HL-60/S4 treated with phorbol 12-myristate 13-acetate at 8.2 ng/mL for 4 days and 3 days (cell line): ENCODE data around the gene U2AF2.

Experiments used
- in situ Hi-C: fragments of 300-500 bp; cut with MboI; formaldehyde crosslinking; loops from 2 replicates; pipeline ENCODE4 v1.15.0; 2022; ENCODE audit warnings: low sequenced_read_pairs

U2AF2 gene

GRCh38 chr19:55654868-55655647 lies at the start of gene U2AF2:
TSS of gene U2AF2 (plus strand) at chr19:55655035. CDS start at chr19:55655105, 70 bp downstream.
- in situ Hi-C loops: no loop called here

GRCh38 chr19:55605207-55605636 lies 49.6 kb upstream of the U2AF2 start:
- in situ Hi-C loops: no loop called here

GRCh38 chr19:55605637-55606470 lies 49.0 kb upstream of the U2AF2 start, which contains the start of gene ZNF865:
TSS of gene ZNF865 (plus strand) at chr19:55605647. CDS start at chr19:55613619, 7,972 bp downstream.
- in situ Hi-C loops: no loop called here

GRCh38 chr19:55606471-55606787 lies 48.4 kb upstream of the U2AF2 start:
- in situ Hi-C loops: no loop called here

DNA sequence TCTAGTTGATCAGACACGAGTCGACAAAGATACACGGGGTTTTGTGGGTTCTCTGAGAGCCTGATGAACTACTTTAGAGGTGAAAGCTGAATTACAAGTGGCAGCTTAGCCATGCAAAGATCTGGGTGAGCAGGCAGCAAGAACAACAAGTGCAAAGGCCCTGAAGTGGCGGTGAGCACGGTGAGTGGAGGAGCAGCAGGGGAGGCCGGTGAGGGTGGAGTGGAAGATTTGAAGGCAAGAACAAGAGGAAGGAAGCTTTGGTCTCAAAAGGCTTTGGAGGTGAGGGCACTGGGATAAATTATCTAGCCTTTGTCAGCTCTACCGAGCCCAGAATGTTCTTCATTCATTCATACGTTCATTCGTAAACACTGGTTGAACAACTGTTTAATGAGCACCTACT lies 48.0 kb upstream of the U2AF2 start:
- in situ Hi-C loops: no loop called here

- in situ Hi-C loops: no loop called here
Measured at GRCh38 chr19:55609326-55609725, 45.5 kb upstream of the U2AF2 start.

DNA sequence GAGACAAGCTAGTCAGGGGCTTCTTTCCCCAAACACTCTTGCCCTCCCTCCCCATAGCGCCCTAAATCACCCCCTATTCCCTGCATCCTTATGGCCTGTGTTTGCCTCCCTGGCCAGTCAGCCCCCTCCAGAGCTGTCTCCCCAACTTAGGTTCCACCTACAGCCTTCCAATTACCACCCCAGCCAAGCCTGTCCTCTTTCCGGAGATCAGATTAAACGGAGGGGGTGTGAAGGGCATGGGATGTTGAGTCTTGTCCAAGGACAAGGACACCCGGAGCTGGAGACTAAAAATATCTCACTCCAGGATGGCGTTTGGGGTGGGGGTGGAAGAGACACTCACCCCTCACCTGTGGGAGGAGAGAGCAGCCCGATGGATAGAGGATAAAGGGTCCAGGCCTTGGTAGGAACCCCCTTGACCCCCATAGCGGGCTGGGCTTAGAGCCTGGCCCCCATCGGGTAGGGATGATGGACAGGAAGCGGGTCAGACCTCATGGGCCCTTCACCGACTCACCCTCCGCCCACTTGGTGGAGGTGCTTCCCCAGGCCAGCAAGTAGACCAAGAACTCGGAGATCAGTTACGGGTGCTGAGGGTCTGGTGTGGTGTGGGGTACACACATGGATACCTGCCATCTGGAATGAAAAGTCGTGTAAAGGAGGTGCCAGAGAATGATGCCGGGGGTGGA lies 43.4 kb upstream of the U2AF2 start:
- in situ Hi-C loops: no loop called here

DNA sequence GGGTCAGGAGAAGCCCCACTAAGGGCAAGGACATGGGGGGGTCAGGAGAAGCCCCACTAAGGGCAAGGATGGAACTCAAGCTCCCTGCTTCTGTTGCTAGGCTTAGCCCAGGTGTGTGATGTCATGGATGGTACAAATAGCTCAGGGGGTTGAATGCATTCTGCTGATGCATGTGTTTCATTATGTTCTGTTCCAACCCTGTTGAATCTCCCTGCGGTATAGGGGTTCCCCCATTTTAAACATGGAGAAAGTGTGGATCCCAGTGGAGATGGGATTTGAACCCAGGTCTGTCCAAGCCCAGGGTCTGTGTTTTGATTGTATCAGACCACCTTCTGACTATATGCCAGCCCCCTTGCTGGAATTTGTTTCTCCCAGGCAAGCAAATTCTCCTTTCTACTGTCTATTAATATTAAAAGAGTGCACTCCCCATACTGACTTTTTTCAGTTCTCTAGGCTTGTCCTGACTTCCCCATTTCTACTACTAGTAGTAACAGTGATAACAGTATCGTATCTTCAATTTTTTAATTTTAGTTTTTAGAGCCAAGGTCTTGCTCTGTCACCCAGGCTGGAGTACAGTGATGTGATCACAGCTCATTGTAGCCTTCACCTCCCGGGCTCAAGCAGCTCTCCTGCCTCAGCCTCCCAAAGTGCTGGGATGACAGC lies 42.7 kb upstream of the U2AF2 start:
- in situ Hi-C loops: no loop called here

GRCh38 chr19:55613396-55613795 lies 41.4 kb upstream of the U2AF2 start:
- in situ Hi-C loops: no loop called here

DNA sequence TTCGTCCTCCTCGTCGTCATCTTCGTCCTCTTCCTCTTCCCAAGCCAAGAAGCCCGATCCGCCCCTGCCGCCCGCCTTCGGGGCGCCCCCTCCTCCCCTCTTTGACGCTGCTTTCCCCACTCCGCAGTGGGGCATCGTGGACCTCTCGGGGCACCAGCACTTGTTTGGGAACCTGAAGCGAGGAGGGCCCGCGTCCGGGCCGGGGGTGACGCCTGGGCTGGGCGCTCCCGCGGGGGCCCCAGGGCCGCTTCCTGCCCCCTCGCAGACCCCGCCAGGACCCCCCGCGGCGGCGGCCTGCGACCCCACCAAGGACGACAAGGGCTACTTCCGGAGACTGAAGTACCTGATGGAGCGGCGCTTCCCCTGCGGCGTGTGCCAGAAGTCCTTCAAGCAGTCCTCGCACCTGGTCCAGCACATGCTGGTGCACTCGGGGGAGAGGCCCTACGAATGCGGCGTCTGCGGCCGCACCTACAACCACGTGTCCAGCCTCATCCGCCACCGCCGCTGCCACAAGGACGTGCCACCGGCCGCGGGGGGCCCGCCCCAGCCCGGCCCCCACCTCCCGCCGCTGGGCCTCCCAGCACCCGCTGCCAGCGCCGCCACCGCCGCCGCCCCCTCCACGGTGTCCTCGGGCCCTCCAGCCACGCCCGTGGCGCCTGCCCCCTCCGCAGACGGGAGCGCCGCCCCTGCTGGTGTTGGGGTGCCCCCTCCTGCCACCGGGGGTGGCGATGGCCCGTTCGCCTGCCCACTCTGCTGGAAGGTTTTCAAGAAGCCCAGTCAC lies 40.7 kb upstream of the U2AF2 start:
- in situ Hi-C loops: no loop called here

GRCh38 chr19:55614711-55615542 lies 39.9 kb upstream of the U2AF2 start:
- in situ Hi-C loops: no loop called here

GRCh38 chr19:55615543-55616394 lies 39.1 kb upstream of the U2AF2 start:
- in situ Hi-C loops: no loop called here

DNA sequence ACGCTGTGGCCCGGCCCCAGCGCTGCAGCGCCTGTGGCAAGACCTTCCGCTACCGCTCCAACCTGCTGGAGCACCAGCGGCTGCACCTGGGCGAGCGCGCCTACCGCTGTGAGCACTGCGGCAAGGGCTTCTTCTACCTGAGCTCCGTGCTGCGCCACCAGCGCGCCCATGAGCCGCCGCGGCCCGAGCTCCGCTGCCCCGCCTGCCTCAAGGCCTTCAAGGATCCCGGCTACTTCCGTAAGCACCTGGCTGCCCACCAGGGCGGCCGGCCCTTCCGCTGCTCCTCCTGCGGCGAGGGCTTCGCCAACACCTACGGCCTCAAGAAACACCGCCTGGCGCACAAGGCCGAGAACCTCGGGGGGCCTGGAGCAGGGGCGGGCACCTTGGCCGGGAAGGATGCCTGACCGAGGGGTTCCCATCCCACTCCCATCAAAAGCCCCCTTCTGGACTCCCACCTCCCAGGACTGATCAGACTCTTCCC lies 38.4 kb upstream of the U2AF2 start:
- in situ Hi-C loops: no loop called here

- in situ Hi-C loops: no loop called here
Measured at GRCh38 chr19:55617426-55617825, 37.4 kb upstream of the U2AF2 start.

GRCh38 chr19:55618426-55618825 lies 36.4 kb upstream of the U2AF2 start:
- in situ Hi-C loops: no loop called here

- in situ Hi-C loops: no loop called here
Measured at GRCh38 chr19:55619286-55619685, 35.5 kb upstream of the U2AF2 start.

DNA sequence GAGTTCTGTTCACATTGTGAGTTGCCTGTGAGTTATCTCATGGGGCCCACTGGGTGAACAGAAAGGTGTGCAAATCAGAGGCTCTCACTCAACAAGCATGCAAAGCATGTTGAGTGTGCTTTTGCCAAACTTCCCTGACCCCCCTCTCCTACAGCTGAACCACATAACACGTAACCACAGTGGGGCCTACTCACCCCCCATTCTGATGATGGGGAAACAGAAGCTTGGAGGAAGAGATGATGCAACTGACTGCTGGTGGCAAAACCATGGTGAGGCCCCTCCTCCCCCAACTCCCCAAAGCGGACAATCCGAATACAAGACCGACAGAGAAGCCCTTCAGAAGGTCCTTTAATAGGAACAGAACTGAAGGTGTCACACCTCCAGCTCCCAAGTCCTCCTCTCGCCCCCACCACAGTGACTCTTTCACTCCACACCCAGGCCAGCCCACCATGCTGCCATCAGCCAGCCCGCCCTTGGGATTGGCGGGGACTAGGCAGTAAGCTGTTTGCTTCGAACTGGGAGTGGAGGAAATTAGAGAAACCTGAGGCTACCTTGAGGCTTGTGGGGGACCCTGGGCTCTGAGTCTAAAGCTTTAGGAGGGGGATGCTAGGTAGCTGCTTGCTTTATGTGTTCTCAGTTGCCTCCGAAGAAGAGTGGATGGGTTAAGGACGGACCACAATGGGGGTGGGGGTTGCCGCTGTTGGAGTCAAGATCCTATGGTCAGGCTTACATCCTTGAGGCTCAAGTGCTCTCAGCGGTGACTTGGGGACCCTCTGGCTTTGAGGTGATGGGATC lies 34.2 kb upstream of the U2AF2 start:
- in situ Hi-C loops: loop anchor here (10.0 kb wide), 1 partner anchor 106 kb away; no protein-coding TSS in a partner anchor
